ENCODE data around the gene EVPL. TPM values are rescaled to one million over a fixed set of nuclear protein-coding genes. Genes with fewer than 3 reads are reported as not detected.
"Not testable (repeated sequence)": the region's sequence is repeated elsewhere in the genome, so short reads cannot be mapped to it uniquely, and the experiment has no call there.

Gene EVPL
- polyA plus RNA-seq, 3 donors = not detected

GRCh38 chr17:75970626-75971025 lies 56.5 kb downstream of the EVPL start:
- peak overlapping the region; percentile 51 for H3K9ac ChIP-seq (ENCODE audit: insufficient read depth, low read length, poor library complexity, severe bottlenecking)
- peaks cover 0 to 1% (median 0%) of the 10 kb centered on the region in 3 donors for H3K27me3 Mint-ChIP-seq (ENCODE audit: low read depth in 3 of 3)
- peak overlapping the region; percentile 84 to 96 (median 94) for H3K27ac Mint-ChIP-seq

GRCh38 chr17:75970011-75970523 lies 57.0 kb downstream of the EVPL start:
- peaks cover 29 to 40% of the 10 kb centered on the region in 2 donors for H3K4me1 ChIP-seq (ENCODE audit: control insufficient read depth in 1 of 2, insufficient read depth in 2 of 2, low read length in 2 of 2)
- intact Hi-C loops (cut with micrococcal nuclease) = loop anchor here (2.0 to 10.0 kb wide), 2 partner anchors 29 to 185 kb away; partner anchors contain the start of gene UNK (in 1 of the 2)

More at GRCh38 chr17:75970626-75971025, 56.5 kb downstream of the EVPL start:
- Histone ChIP-seq H3K4me3 (replicated peaks in 1 of 3; ENCODE audit: low read depth in 2 of 3, low read length in 3 of 3) (peak overlapping the region in 2 of 3 experiments; percentile 31 to 66), H3K36me3 (replicated peaks in 1 of 2; ENCODE audit: control insufficient read depth in 1 of 2, insufficient read depth in 2 of 2, low read length in 2 of 2) (peaks cover 19 to 34% of the 10 kb centered on the region in 2 donors), H3K4me1 (ENCODE audit: control insufficient read depth in 1 of 2, insufficient read depth in 2 of 2, low read length in 2 of 2) (peaks cover 31 to 43% of the 10 kb centered on the region in 2 donors), H3K4me2 (replicated peaks; ENCODE audit: extremely low read depth, low read length, poor library complexity, severe bottlenecking) (peak overlapping the region; percentile 66), H3K79me2 (ENCODE audit: insufficient read depth, low read length) (peaks cover 83% of the 10 kb centered on the region), H3K27me3 (ENCODE audit: control insufficient read depth in 2 of 2, insufficient read depth in 2 of 2, low read length in 2 of 2) (no peaks in the 10 kb centered on the region), H3K9me3 (replicated peaks in 1 of 2; ENCODE audit: control insufficient read depth in 1 of 2, insufficient read depth in 1 of 2, low read length in 2 of 2) (no peaks in the 10 kb centered on the region), H4K20me1 (ENCODE audit: insufficient read depth, low read length) (no peaks in the 10 kb centered on the region), H2AFZ (ENCODE audit: insufficient read depth, low read depth, low read length, poor library complexity, severe bottlenecking) (peak overlapping the region; percentile 57), H3K27ac (ENCODE audit: low read depth in 1 of 2, low read length in 2 of 2) (peak overlapping the region; percentile 85 to 89)
- Mint-ChIP-seq H3K4me3 (peak overlapping the region in 1 of 2 donors; percentile 74), H3K4me1 (peaks cover 44% of the 10 kb centered on the region), H3K36me3 (peaks cover 38 to 74% of the 10 kb centered on the region in 2 donors), H3K9me3 (peaks cover 0 to 2% (median 1%) of the 10 kb centered on the region in 7 donors)
- WGBS (ENCODE audit: insufficient coverage) = 73% methylated on average over 2 of the region's 7 CpGs
- no peak for TF ChIP-seq CTCF (IDR thresholded peaks at IDR 0.05)
- no peak for DNase-seq
- intact Hi-C loops (cut with micrococcal nuclease) = loop anchor here (2.0 to 10.0 kb wide), 2 partner anchors 28 to 186 kb away; partner anchors contain the start of gene UNK (in 1 of the 2)

GRCh38 chr17:75969044-75969443 lies 58.1 kb downstream of the EVPL start:
- H3K9me3 ChIP-seq (replicated peaks in 1 of 2; ENCODE audit: control insufficient read depth in 1 of 2, insufficient read depth in 1 of 2, low read length in 2 of 2); H3K9me3 Mint-ChIP-seq; H3K4me2 ChIP-seq (replicated peaks; ENCODE audit: extremely low read depth, low read length, poor library complexity, severe bottlenecking); H3K27me3 ChIP-seq (ENCODE audit: control insufficient read depth in 2 of 2, insufficient read depth in 2 of 2, low read length in 2 of 2); H2AFZ ChIP-seq (ENCODE audit: insufficient read depth, low read depth, low read length, poor library complexity, severe bottlenecking); intact Hi-C loops (cut with micrococcal nuclease); H3K27me3 Mint-ChIP-seq (ENCODE audit: low read depth in 3 of 3); H3K4me3 Mint-ChIP-seq; H3K9ac ChIP-seq (ENCODE audit: insufficient read depth, low read length, poor library complexity, severe bottlenecking): not testable (repeated sequence)
- H3K4me3 ChIP-seq (replicated peaks in 1 of 3; ENCODE audit: low read depth in 2 of 3, low read length in 3 of 3) = peak overlapping the region in 1 of 3 experiments; percentile 34
- H3K4me1 ChIP-seq (ENCODE audit: control insufficient read depth in 1 of 2, insufficient read depth in 2 of 2, low read length in 2 of 2) = peaks cover 29 to 45% of the 10 kb centered on the region in 2 donors
- H3K27ac ChIP-seq (ENCODE audit: low read depth in 1 of 2, low read length in 2 of 2) = peak overlapping the region in 1 of 2 donors; percentile 89
- H4K20me1 ChIP-seq (ENCODE audit: insufficient read depth, low read length) = peaks cover 11% of the 10 kb centered on the region
- peak in 2 of 3 donors; percentile 10 to 30 for DNase-seq
- H3K79me2 ChIP-seq (ENCODE audit: insufficient read depth, low read length) = peaks cover 85% of the 10 kb centered on the region
- WGBS (ENCODE audit: insufficient coverage) = no CpG with 5 or more reads among the region's 10 CpGs
- Mint-ChIP-seq H3K36me3 (peaks cover 41 to 67% of the 10 kb centered on the region in 2 donors), H3K27ac (peak overlapping the region in 6 of 7 donors; percentile 51 to 96 (median 93)), H3K4me1 (peaks cover 53% of the 10 kb centered on the region)
- H3K36me3 ChIP-seq (replicated peaks in 1 of 2; ENCODE audit: control insufficient read depth in 1 of 2, insufficient read depth in 2 of 2, low read length in 2 of 2) = peaks cover 19 to 28% of the 10 kb centered on the region in 2 donors

More at GRCh38 chr17:75970011-75970523, 57.0 kb downstream of the EVPL start:
- peaks cover 83% of the 10 kb centered on the region for H3K79me2 ChIP-seq (ENCODE audit: insufficient read depth, low read length)
- peak; percentile 70 to 78 (median 73) for DNase-seq
- H3K27me3 Mint-ChIP-seq (ENCODE audit: low read depth in 3 of 3) = peaks cover 0 to 1% (median 0%) of the 10 kb centered on the region in 3 donors
- H3K9me3 ChIP-seq (replicated peaks in 1 of 2; ENCODE audit: control insufficient read depth in 1 of 2, insufficient read depth in 1 of 2, low read length in 2 of 2) = no peaks in the 10 kb centered on the region
- H3K9me3 Mint-ChIP-seq = peaks cover 0 to 2% (median 1%) of the 10 kb centered on the region in 7 donors
- H3K4me1 Mint-ChIP-seq = peaks cover 45% of the 10 kb centered on the region
- WGBS (ENCODE audit: insufficient coverage) = 53% methylated on average over 3 of the region's 4 CpGs
- peaks cover 19 to 34% of the 10 kb centered on the region in 2 donors for H3K36me3 ChIP-seq (replicated peaks in 1 of 2; ENCODE audit: control insufficient read depth in 1 of 2, insufficient read depth in 2 of 2, low read length in 2 of 2)
- H3K4me3 Mint-ChIP-seq = peak overlapping the region; percentile 31 to 74
- peak overlapping the region; percentile 84 to 96 (median 94) for H3K27ac Mint-ChIP-seq
- peaks cover 38 to 73% of the 10 kb centered on the region in 2 donors for H3K36me3 Mint-ChIP-seq
- peak overlapping the region; percentile 57 for H2AFZ ChIP-seq (ENCODE audit: insufficient read depth, low read depth, low read length, poor library complexity, severe bottlenecking)
- H3K4me3 ChIP-seq (replicated peaks in 1 of 3; ENCODE audit: low read depth in 2 of 3, low read length in 3 of 3) = peak overlapping the region; percentile 10 to 66 (median 31)
- peak overlapping the region; percentile 51 for H3K9ac ChIP-seq (ENCODE audit: insufficient read depth, low read length, poor library complexity, severe bottlenecking)
- no peaks in the 10 kb centered on the region for H3K27me3 ChIP-seq (ENCODE audit: control insufficient read depth in 2 of 2, insufficient read depth in 2 of 2, low read length in 2 of 2)
- peak overlapping the region; percentile 85 to 89 for H3K27ac ChIP-seq (ENCODE audit: low read depth in 1 of 2, low read length in 2 of 2)
- TF ChIP-seq CTCF (IDR thresholded peaks at IDR 0.05) = no peak
- H3K4me2 ChIP-seq (replicated peaks; ENCODE audit: extremely low read depth, low read length, poor library complexity, severe bottlenecking) = peak overlapping the region; percentile 66
- peaks cover 1% of the 10 kb centered on the region for H4K20me1 ChIP-seq (ENCODE audit: insufficient read depth, low read length)

Measured in CD14-positive monocyte (primary cell).